ENCODE measurements around the gene ZNF341.

ZNF341 gene

GRCh38 chr20:33765592-33765991, 33.8 kb downstream of the ZNF341 start:
- Histone ChIP-seq H3K27ac (no peak overlapping the region), H3K4me3 (IDR thresholded peaks at IDR 0.05; ENCODE audit: insufficient read depth, low read depth, low read length) (no peak overlapping the region), H3K9ac (no peak overlapping the region), H3K4me2 (no peak overlapping the region), H3K4me1 (ENCODE audit: low read depth, poor library complexity, severe bottlenecking) (peaks cover 14% of the 10 kb centered on the region), H3K36me3 (ENCODE audit: insufficient read depth) (no peaks in the 10 kb centered on the region), H3K27me3 (ENCODE audit: insufficient read depth, low read depth) (no peaks in the 10 kb centered on the region), H2AFZ (ENCODE audit: low read depth) (no peak overlapping the region), H3K79me2 (ENCODE audit: insufficient read depth, low read depth) (no peaks in the 10 kb centered on the region), H4K20me1 (ENCODE audit: insufficient read depth) (no peaks in the 10 kb centered on the region)
- TF ChIP-seq CTCF (conservative IDR thresholded peaks at IDR 0.05; ENCODE audit: low read depth, low read length), result no peak

DNA sequence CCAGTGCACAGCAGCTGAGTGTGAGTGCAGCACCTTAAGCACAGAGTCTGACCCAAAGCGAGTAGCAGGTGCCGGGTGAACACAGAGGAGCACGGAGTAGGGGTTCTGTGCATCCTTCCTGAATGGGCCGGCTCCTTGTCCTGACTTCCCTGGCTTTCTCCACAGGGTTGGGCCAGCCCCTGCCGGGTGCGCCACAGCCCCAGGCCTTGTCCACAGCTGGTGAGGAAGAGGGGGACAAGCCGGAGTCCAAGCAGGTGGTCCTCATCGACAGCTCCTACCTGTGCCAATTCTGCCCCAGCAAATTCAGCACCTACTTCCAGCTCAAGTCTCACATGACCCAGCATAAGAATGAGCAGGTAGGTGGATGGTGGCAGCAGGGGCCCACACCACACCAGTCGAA, 34.9 kb downstream of the ZNF341 start:
- no peaks in the 10 kb centered on the region for H3K79me2 ChIP-seq (ENCODE audit: insufficient read depth, low read depth)
- no peak for TF ChIP-seq CTCF (conservative IDR thresholded peaks at IDR 0.05; ENCODE audit: low read depth, low read length)
- no peak overlapping the region for H2AFZ ChIP-seq (ENCODE audit: low read depth)
- no peak overlapping the region for H3K9ac ChIP-seq
- no peaks in the 10 kb centered on the region for H3K36me3 ChIP-seq (ENCODE audit: insufficient read depth)
- H4K20me1 ChIP-seq (ENCODE audit: insufficient read depth), result no peaks in the 10 kb centered on the region
- no peak overlapping the region for H3K4me3 ChIP-seq (IDR thresholded peaks at IDR 0.05; ENCODE audit: insufficient read depth, low read depth, low read length)
- no peaks in the 10 kb centered on the region for H3K27me3 ChIP-seq (ENCODE audit: insufficient read depth, low read depth)
- H3K4me1 ChIP-seq (ENCODE audit: low read depth, poor library complexity, severe bottlenecking), result peaks cover 21% of the 10 kb centered on the region
- no peak overlapping the region for H3K4me2 ChIP-seq
- H3K27ac ChIP-seq, result no peak overlapping the region

- Histone ChIP-seq H3K27ac (no peak overlapping the region), H3K36me3 (ENCODE audit: insufficient read depth) (no peaks in the 10 kb centered on the region), H3K27me3 (ENCODE audit: insufficient read depth, low read depth) (no peaks in the 10 kb centered on the region), H3K9ac (no peak overlapping the region), H3K79me2 (ENCODE audit: insufficient read depth, low read depth) (no peaks in the 10 kb centered on the region), H3K4me3 (IDR thresholded peaks at IDR 0.05; ENCODE audit: insufficient read depth, low read depth, low read length) (no peak overlapping the region), H4K20me1 (ENCODE audit: insufficient read depth) (no peaks in the 10 kb centered on the region), H2AFZ (ENCODE audit: low read depth) (no peak overlapping the region), H3K4me1 (ENCODE audit: low read depth, poor library complexity, severe bottlenecking) (peaks cover 31% of the 10 kb centered on the region), H3K4me2 (no peak overlapping the region)
- TF ChIP-seq CTCF (conservative IDR thresholded peaks at IDR 0.05; ENCODE audit: low read depth, low read length), result no peak
These were observed 36.0 kb downstream of the ZNF341 start for GRCh38 chr20:33767777-33768138.

- no peaks in the 10 kb centered on the region for H4K20me1 ChIP-seq (ENCODE audit: insufficient read depth)
- no peaks in the 10 kb centered on the region for H3K27me3 ChIP-seq (ENCODE audit: insufficient read depth, low read depth)
- no peak overlapping the region for H3K4me3 ChIP-seq (IDR thresholded peaks at IDR 0.05; ENCODE audit: insufficient read depth, low read depth, low read length)
- H3K4me2 ChIP-seq, result no peak overlapping the region
- no peaks in the 10 kb centered on the region for H3K79me2 ChIP-seq (ENCODE audit: insufficient read depth, low read depth)
- H3K4me1 ChIP-seq (ENCODE audit: low read depth, poor library complexity, severe bottlenecking), result peaks cover 44% of the 10 kb centered on the region
- no peak overlapping the region for H2AFZ ChIP-seq (ENCODE audit: low read depth)
- no peak for TF ChIP-seq CTCF (conservative IDR thresholded peaks at IDR 0.05; ENCODE audit: low read depth, low read length)
- no peaks in the 10 kb centered on the region for H3K36me3 ChIP-seq (ENCODE audit: insufficient read depth)
- no peak overlapping the region for H3K9ac ChIP-seq
- no peak overlapping the region for H3K27ac ChIP-seq
These were observed 37.2 kb downstream of the ZNF341 start for GRCh38 chr20:33769043-33769442.

- H2AFZ ChIP-seq (ENCODE audit: low read depth), result no peak overlapping the region
- no peak overlapping the region for H3K27ac ChIP-seq
- no peak overlapping the region for H3K4me3 ChIP-seq (IDR thresholded peaks at IDR 0.05; ENCODE audit: insufficient read depth, low read depth, low read length)
- no peaks in the 10 kb centered on the region for H3K79me2 ChIP-seq (ENCODE audit: insufficient read depth, low read depth)
- no peak overlapping the region for H3K9ac ChIP-seq
- H3K4me2 ChIP-seq, result no peak overlapping the region
- no peak for TF ChIP-seq CTCF (conservative IDR thresholded peaks at IDR 0.05; ENCODE audit: low read depth, low read length)
- H3K36me3 ChIP-seq (ENCODE audit: insufficient read depth), result no peaks in the 10 kb centered on the region
- no peaks in the 10 kb centered on the region for H3K27me3 ChIP-seq (ENCODE audit: insufficient read depth, low read depth)
- peaks cover 54% of the 10 kb centered on the region for H3K4me1 ChIP-seq (ENCODE audit: low read depth, poor library complexity, severe bottlenecking)
- no peaks in the 10 kb centered on the region for H4K20me1 ChIP-seq (ENCODE audit: insufficient read depth)
These were observed 38.2 kb downstream of the ZNF341 start for GRCh38 chr20:33770005-33770404.
